GM15510 (cell line): ENCODE results near the gene SLC19A1.

ENCODE experiments used
- POLR2A ChIP-seq: IDR thresholded peaks from 3 replicates; pipeline ENCODE4 v1.6.1; 2011; ENCODE audit warnings: borderline replicate concordance; ENCODE audit not compliant: insufficient read length; ENCODE audit errors: extremely low read depth

SLC19A1 gene

GRCh38 chr21:45494851-45495680 is 47.2 kb downstream of the SLC19A1 start:
- no peak for TF ChIP-seq POLR2A

DNA sequence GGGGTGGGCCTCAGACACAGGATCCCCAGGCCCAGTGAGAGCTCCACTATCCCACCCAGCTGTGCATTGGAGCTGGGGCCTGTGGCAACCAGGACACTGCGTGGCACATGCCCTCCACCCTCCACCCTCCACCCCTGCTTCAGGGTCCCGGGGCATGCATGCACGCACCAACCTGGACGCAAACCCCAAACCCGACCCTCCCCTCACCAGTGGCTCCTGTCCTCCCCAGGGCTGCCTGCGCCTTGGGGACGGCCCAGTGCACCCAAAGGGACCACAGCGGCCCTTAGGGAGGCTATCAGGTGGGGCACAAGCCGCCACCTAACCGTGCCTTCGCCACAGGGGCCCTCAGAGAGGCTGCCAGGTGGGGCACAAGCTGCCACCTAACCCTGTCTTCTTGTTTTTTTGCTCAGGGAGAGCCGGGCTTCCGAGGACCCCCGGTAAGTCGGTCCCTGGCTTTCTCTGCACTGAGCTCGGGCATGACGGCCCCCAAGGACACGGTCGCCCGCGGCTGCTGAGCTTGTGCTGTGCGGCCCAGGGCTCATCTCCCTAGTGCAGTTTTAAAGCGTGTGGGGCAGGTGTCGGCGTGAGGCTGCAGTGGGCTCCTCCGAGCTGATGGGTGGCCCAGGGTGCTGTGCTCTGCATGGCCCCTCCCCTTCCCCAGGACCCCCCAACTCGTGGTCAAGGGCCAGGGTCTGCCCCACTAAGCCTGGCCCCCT is 47.9 kb downstream of the SLC19A1 start:
- no peak for TF ChIP-seq POLR2A

DNA sequence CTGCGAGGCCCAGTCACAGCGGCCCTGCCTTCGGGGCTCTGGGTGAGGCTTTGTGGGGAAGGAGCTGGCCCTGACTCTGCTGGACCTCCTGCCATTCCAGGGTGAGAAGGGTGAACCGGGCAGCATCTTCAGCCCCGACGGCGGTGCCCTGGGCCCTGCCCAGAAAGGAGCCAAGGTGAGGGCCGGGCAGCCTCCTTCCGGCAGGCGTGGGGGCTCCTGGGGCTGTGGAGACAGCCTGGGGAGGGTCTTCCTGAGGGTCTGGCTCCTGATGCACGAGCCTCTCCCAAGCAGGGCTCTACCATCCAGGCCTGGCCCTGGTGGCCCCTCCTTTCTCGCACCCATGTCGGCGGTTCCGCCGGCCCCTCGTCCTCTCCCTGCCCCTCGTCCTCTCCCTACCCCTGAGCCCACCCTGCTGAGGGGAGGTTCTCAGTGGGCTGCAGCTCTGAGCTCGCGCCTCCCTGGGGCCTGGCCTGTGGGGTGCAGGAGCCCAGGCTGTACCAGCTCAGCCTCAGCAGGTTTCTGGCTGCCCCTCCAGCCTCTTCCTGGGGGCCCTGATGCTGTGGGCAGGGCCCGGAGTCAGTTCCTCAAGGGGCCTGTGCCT is 48.7 kb downstream of the SLC19A1 start:
- TF ChIP-seq POLR2A, result no peak

DNA sequence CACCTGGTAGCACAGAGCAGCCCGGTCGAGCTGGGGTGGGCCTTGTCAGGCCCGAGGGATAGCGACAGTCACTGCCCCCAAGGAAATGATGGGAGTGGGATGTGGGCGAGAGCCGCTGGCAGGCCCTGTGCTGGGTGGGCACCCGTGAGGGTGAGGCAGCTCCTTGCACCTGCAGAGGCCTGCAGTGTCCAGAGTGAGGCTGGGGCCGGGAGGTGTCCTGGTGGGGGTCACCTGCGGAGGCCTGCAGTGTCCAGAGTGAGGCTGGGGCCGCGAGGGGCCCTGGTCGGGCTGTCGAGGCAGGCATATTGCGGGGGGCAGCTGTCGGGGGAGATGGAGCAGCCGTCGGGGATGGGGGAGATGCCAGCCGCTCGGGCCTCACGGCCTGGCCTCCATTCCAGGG is 49.5 kb downstream of the SLC19A1 start:
- TF ChIP-seq POLR2A, result no peak

- TF ChIP-seq POLR2A, result no peak
Measured at GRCh38 chr21:45491623-45492022, 50.6 kb downstream of the SLC19A1 start.

GRCh38 chr21:45491056-45491455 is 51.2 kb downstream of the SLC19A1 start:
- TF ChIP-seq POLR2A, result no peak

DNA sequence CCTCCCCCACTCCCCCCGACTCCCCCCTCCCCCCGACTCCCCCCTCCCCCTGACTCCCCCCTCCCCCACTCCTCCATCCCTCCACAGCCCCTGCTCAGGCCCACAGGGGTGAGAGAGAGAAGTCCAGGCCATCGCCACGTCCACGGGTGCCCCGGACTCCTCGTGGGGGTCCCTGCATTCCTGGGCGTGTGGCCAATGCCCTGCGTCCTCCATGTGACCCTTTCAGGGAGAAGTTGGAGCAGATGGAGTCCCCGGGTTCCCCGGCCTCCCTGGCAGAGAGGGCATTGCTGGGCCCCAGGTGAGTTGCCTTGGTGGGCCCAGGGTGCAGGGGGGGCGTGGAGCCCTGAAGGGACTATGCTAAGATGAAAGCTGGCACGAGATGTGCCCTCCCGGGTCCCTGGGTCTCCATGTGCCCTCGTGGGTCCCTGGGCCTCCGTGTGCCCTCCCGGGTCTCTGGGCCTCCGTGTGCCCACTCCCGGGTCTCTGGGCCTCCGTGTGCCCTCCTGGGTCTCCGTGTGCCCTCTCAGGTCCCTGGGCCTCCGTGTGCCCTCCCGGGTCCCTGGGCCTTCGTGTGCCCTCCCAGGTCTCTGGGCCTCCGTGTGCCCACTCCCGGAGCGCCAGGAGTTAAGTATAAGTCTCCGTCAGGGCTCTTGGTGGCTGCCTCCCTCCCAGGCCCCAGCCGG is 52.0 kb downstream of the SLC19A1 start:
- TF ChIP-seq POLR2A, result no peak

GRCh38 chr21:45489722-45489982 is 52.6 kb downstream of the SLC19A1 start:
- TF ChIP-seq POLR2A, result no peak

GRCh38 chr21:45488931-45489721 is 53.1 kb downstream of the SLC19A1 start:
- no peak for TF ChIP-seq POLR2A

DNA sequence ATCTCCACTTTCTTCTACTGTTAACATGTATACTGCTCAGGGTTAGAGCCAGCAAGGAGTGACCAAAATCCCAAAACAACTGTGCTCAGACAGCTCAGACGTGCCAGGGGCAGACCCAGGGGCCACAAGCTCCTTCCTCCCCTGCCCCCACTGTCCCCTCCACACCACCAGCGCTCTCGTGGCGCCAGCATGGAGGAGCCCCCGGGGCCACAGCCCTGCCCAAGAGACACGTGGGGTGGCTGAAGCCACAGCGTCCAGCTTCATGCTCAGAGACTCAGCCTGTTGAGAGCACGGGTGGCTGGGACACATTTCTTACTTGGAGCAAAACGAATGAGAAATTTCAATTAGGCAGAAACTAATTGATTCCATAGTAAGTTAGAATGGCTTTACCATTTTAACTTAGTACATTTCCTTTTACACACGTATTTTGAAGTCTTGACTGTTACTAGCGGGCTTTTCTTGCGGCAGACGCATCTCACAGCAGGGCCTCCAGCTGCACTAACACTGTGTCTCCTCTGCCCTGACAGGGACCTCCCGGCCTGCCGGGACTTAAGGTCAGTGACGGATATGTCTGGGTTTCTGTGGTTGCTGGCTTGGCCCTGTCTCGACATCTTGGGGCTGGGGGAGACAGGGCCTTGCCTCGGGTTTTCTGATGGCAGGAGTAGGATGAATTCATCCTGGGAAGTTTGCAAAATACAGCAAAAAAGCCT is 54.2 kb downstream of the SLC19A1 start:
- TF ChIP-seq POLR2A, result no peak

- TF ChIP-seq POLR2A, result no peak
Measured at GRCh38 chr21:45487161-45487806, 55.0 kb downstream of the SLC19A1 start.

DNA sequence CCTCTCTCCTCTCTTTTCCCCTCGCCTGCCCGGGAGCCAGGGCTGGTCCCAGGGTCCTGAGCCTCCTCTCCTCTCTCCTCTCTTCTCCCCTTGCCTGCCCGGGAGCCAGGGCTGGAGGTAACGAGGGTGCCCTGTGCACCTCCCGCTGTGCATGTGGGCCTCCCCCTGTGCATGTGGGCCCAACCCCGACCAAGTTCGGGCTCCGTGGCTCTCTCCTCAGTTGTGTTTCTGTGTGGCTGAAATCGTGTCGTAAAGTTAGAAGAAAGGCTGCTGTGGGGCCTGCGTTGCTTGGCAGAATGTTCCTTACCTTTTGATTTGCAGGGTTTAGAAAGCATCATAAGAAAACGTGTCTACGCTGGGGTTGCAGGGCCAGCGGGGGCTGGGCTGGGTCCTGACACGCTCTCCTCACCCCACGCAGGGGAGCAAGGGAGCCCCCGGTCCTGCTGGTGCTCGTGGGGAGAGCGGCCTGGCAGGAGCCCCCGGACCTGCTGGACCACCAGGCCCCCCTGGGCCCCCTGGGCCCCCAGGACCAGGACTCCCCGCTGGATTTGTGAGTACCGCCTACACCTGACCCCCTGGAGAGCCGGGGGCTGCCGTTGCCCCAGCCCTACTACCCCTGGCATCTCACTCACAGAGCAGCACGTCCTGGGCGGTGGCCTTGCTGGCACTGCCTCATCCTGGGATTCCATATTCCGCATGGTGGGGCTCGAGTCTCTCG is 55.6 kb downstream of the SLC19A1 start:
- no peak for TF ChIP-seq POLR2A

GRCh38 chr21:45485686-45486442 is 56.4 kb downstream of the SLC19A1 start:
- TF ChIP-seq POLR2A, result no peak

DNA sequence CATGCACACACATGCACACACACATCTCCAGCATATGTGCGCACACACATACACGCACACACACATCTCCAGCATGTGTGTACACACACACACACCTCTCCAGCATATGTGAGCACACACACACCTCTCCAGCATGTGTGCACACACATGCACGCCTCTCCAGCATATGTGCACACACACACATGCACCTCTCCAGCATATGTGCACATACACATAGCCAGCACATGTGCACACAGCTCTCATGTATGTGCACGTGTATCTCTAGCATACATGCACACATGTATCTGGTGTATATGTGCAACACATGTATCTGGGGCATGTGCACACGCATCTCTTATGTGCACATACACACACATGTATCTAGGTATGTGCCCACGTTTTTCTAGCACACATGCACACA is 57.9 kb downstream of the SLC19A1 start:
- no peak for TF ChIP-seq POLR2A
